PC-9 (cell line): ENCODE measurements around the gene AVL9. TPM values are rescaled to one million over a fixed set of nuclear protein-coding genes. Genes with fewer than 3 reads are reported as not detected.

Experiments used
- BruUV-seq: library from RNA; stranded (reverse); fragments of 400-500 nt; replicated peaks from 2 replicates; lab custom pipeline; 2021; lab: Mats Ljungman, UMichigan
- CTCF ChIA-PET: fragments of 300-600 bp; sonication (Branson Sonifier 250); formaldehyde crosslinking; loops from one replicate; lab custom pipeline; 2022; ENCODE audit warnings: antibody characterized with exemption; lab: Charles Lee
- POLR2A ChIA-PET: fragments of 300-600 bp; sonication (Branson Sonifier 250); formaldehyde crosslinking; loops from one replicate; lab custom pipeline; 2022; ENCODE audit warnings: antibody characterized with exemption; ENCODE audit not compliant: unreplicated experiment; lab: Charles Lee
- DNase-seq, 2 experiments: peaks; one replicate each; pipeline versions ENCODE4 v3.0.0 to v3.0.0-alpha.2; 2015 to 2022; ENCODE audit warnings: mixed read lengths in 1 of 2
- H2AFZ ChIP-seq: fragments of 200-600 bp; sonication (generic); 2 replicates; pipeline ENCODE4 v1.8.1; 2017; ENCODE audit warnings: antibody characterized with exemption
- H3F3A ChIP-seq: fragments of 200-600 bp; sonication (generic); 2 replicates; pipeline ENCODE4 v1.8.1; 2017; ENCODE audit warnings: antibody characterized with exemption, mild to moderate bottlenecking, low read depth; ENCODE audit not compliant: insufficient read depth
- H3K27ac ChIP-seq: fragments of 200-600 bp; sonication (generic); 2 replicates; pipeline ENCODE4 v1.6.1; 2016; ENCODE audit warnings: mixed run types
- H3K27me3 ChIP-seq: fragments of 200-600 bp; sonication (generic); 2 replicates; pipeline ENCODE4 v1.6.1; 2016; ENCODE audit warnings: low read depth, mixed run types; ENCODE audit not compliant: insufficient read depth
- H3K36me3 ChIP-seq: fragments of 200-600 bp; sonication (generic); 2 replicates; pipeline ENCODE4 v1.6.1; 2016; ENCODE audit warnings: low read depth, mixed run types
- H3K4me1 ChIP-seq: fragments of 200-600 bp; sonication (generic); replicated peaks from 2 replicates; pipeline ENCODE4 v1.6.1; 2016; ENCODE audit warnings: mixed run types; ENCODE audit not compliant: insufficient read depth
- H3K4me2 ChIP-seq: fragments of 200-600 bp; sonication (generic); 2 replicates; pipeline ENCODE4 v1.6.1; 2017; ENCODE audit warnings: mixed run types
- H3K4me3 ChIP-seq: fragments of 200-600 bp; sonication (generic); 2 replicates; pipeline ENCODE4 v1.6.1; 2016; ENCODE audit warnings: mixed run types
- H3K79me2 ChIP-seq: fragments of 200-600 bp; sonication (generic); 2 replicates; pipeline ENCODE4 v1.6.1; 2017; ENCODE audit warnings: low read depth, mixed run types
- H3K9me2 ChIP-seq: fragments of 200-600 bp; sonication (generic); 2 replicates; pipeline ENCODE4 v1.8.1; 2017; ENCODE audit warnings: mild to moderate bottlenecking; ENCODE audit not compliant: insufficient read depth
- H3K9me3 ChIP-seq: fragments of 200-600 bp; sonication (generic); 2 replicates; pipeline ENCODE4 v1.8.1; 2016; ENCODE audit warnings: low read depth; ENCODE audit not compliant: insufficient read depth
- H4K20me1 ChIP-seq: fragments of 200-600 bp; sonication (generic); 2 replicates; pipeline ENCODE4 v1.8.1; 2017; ENCODE audit not compliant: insufficient read depth
- CTCF ChIP-seq: fragments of 200-600 bp; sonication (generic); conservative IDR thresholded peaks from 2 replicates; pipeline ENCODE4 v1.6.1; 2017; ENCODE audit warnings: mixed run types, antibody characterized with exemption, mild to moderate bottlenecking, moderate library complexity
- EZH2 ChIP-seq: fragments of 200-600 bp; sonication (generic); IDR thresholded peaks from 2 replicates; pipeline ENCODE4 v1.8.0; 2017; ENCODE audit warnings: antibody characterized with exemption, low read depth
- intact Hi-C: fragments of 100-400 bp; cut with micrococcal nuclease; formaldehyde crosslinking; loops from one replicate; pipeline ENCODE4 v1.10.0; 2022; ENCODE audit not compliant: unreplicated experiment
- total RNA-seq: library from RNA; stranded (reverse); gene quantifications from 2 replicates; pipeline ENCODE4 v1.2.3, GENCODE V29; 2021

AVL9 gene
- total RNA-seq, 1 experiment from 2014 or later: 57.1 TPM

- Histone ChIP-seq H3K9me2 (no peaks in the 10 kb centered on the region), H3K9me3 (no peaks in the 10 kb centered on the region), H3F3A (0 out of 2 replicates have a peak, but pooled peaks cover 4% of the 10 kb centered on the region), H3K4me3 (no peak overlapping the region), H3K4me1 (no peaks in the 10 kb centered on the region), H3K36me3 (peaks cover 41% of the 10 kb centered on the region), H3K27me3 (no peaks in the 10 kb centered on the region), H3K4me2 (no peak overlapping the region), H4K20me1 (0 out of 2 replicates have a peak, but pooled peaks cover 4% of the 10 kb centered on the region), H3K79me2 (no peaks in the 10 kb centered on the region), H3K27ac (no peak overlapping the region), H2AFZ (no peak overlapping the region)
- no TSS peak for BruUV-seq
- POLR2A ChIA-PET: no interaction called here
- no peak for TF ChIP-seq EZH2
- no peak for TF ChIP-seq CTCF
- DNase-seq: no peak
- CTCF ChIA-PET: no interaction called here
- intact Hi-C loops: no loop called here
Observed at GRCh38 chr7:32560075-32560474, 64.8 kb downstream of the AVL9 start.

- Histone ChIP-seq H4K20me1 (0 out of 2 replicates have a peak, but pooled peaks cover 4% of the 10 kb centered on the region), H3K4me2 (no peak overlapping the region), H3F3A (0 out of 2 replicates have a peak, but pooled peaks cover 4% of the 10 kb centered on the region), H3K9me2 (no peaks in the 10 kb centered on the region), H3K79me2 (0 out of 2 replicates have a peak, but pooled peaks cover 3% of the 10 kb centered on the region), H3K27me3 (no peaks in the 10 kb centered on the region), H3K4me3 (no peak overlapping the region), H3K9me3 (no peaks in the 10 kb centered on the region), H3K36me3 (peaks cover 34% of the 10 kb centered on the region), H3K27ac (no peak overlapping the region), H3K4me1 (no peaks in the 10 kb centered on the region), H2AFZ (no peak overlapping the region)
- DNase-seq: no peak
- CTCF ChIA-PET: no interaction called here
- TF ChIP-seq CTCF (no peak), EZH2 (no peak)
- no TSS peak for BruUV-seq
- intact Hi-C loops: no loop called here
- POLR2A ChIA-PET: interaction anchor here (1.0 kb wide), 1 partner anchor 66 kb away, joined by 7 read pairs; the partner anchor contains the start of gene AVL9
Observed at GRCh38 chr7:32561613-32562012, 66.3 kb downstream of the AVL9 start.

GRCh38 chr7:32564542-32564941, 69.3 kb downstream of the AVL9 start:
- H3K9me3 ChIP-seq: no peaks in the 10 kb centered on the region
- H3F3A ChIP-seq: 0 out of 2 replicates have a peak, but pooled peaks cover 4% of the 10 kb centered on the region
- no peaks in the 10 kb centered on the region for H3K4me1 ChIP-seq
- H2AFZ ChIP-seq: no peak overlapping the region
- POLR2A ChIA-PET: interaction anchor here (0.6 kb wide), 1 partner anchor 29 kb away, joined by 12 read pairs; no protein-coding TSS in a partner anchor
- H3K27ac ChIP-seq: no peak overlapping the region
- H3K4me3 ChIP-seq: no peak overlapping the region
- no peaks in the 10 kb centered on the region for H3K27me3 ChIP-seq
- H3K79me2 ChIP-seq: peaks cover 6% of the 10 kb centered on the region; the same call in 1 of the 2 replicates
- no peak overlapping the region for H3K4me2 ChIP-seq
- H4K20me1 ChIP-seq: 0 out of 2 replicates have a peak, but pooled peaks cover 10% of the 10 kb centered on the region
- H3K9me2 ChIP-seq: no peaks in the 10 kb centered on the region
- BruUV-seq: no TSS peak
- intact Hi-C loops: no loop called here
- CTCF ChIA-PET: no interaction called here
- TF ChIP-seq CTCF (no peak), EZH2 (no peak)
- no peak for DNase-seq
- peaks cover 24% of the 10 kb centered on the region for H3K36me3 ChIP-seq
